GM19324 (cell line): ENCODE results near the gene PHYHIPL.
"Not testable (repeated sequence)": the region's sequence is repeated elsewhere in the genome, so short reads cannot be mapped to it uniquely, and the experiment has no call there.

Source experiments
- ATAC-seq: cut with Tn5 transposase; IDR thresholded peaks from one replicate; pipeline ENCODE4 v1.9.1; 2021; ENCODE audit warnings: mild to moderate bottlenecking, moderate library complexity; ENCODE audit not compliant: unreplicated experiment, low FRiP score

Gene PHYHIPL

DNA sequence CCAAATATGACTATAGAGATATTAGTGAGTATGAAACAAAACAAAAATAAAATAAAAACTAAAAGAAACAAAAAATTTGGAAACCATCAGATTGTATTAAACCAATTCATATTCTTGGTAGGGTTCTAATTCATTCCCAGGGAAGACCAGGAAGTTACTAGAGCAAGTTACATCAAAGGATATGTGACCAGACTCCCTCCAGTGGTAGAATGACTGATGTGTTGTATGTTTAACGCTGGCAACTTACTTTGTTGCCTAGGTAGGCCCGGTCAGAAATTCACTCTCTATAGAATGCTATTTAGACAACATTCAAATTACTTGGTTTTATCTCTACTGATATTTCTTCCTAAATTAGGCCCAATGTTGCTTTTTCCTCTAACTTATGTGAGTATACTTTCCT is 5.2 kb downstream of the PHYHIPL start:
- peak; percentile 66 for ATAC-seq

DNA sequence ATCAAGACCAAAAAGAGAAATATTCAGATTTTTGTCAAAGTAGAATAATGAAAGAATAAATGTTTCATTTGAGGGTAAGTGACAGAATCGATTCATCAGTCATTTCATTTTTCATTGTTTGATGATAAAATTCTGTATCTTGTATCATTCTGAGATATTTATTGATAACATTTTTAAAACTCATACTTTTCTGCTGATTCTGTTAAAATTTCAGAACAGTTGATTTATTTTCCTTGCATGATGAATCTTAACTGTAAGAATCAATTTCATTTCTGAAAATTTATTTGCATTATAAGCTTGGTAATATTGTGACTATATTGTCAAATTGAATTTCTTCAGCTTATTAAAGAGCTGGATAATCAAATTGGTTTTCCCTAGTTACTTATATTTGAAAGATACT is 13.9 kb downstream of the PHYHIPL start:
- no peak for ATAC-seq

DNA sequence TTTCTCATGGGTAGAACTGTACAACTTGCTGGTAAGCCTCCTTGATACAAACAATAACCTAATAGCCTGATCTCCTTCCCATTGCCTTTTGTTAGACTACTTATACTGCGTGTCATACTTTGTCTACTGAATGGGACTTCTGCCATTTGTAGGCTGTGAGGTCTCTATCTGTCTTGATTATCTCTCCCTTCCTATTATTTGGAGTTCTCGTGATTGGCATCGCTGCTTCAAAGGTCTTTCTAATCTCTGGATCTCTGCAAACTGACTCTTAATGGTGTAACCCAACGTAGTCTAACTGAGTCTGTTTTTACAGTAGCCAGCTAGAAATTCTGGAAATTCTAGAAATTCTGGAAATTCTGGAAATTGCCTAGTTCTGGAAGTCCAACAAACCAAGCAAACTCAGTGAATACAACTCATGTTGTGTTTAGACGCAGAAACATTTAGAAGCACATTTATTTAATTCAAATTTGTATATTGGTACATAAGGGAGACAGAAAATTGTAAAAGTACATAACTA is 29.8 kb downstream of the PHYHIPL start:
- ATAC-seq, result no peak

DNA sequence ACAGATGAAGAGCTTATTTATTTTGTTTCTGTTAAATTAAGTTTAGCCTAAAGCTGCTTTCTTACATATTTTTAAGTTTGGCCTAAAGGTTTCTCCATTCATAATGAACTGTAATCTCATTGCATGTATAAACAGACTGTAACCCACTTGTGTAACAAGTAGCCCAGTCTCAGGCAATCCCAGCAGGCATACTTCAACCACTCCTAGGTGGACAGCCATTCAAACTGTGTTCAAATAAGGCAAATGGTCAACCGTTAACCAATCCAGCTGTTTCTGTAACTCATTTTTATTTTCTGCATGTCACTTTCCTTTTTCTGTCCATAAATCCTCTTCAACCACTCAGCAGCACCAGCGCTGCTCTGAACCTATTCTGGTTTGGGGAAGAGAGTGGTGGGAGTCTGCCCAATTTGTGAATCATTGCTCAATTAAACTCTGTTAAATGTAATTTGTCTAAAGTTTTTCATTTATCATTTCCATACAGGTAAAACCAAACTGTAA is 35.9 kb downstream of the PHYHIPL start:
- no peak for ATAC-seq

DNA sequence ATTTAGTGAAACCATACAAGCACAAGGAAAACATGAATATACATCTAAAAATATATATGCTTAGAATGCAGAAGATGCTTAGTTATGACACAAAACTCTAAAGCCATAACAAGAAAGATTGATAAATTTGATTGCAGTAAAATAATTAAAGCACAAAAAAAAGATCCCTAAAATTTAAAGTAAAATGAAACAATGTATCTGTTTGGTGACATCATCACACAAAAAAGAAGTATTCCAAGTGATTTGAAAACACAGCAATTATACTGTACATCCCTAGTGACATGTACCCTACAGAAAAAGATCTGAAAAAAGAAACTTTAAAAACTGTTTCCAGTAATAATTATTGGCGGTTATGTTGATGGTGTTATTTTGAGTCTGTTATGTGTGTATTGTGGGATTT is 37.7 kb downstream of the PHYHIPL start:
- no peak for ATAC-seq

DNA sequence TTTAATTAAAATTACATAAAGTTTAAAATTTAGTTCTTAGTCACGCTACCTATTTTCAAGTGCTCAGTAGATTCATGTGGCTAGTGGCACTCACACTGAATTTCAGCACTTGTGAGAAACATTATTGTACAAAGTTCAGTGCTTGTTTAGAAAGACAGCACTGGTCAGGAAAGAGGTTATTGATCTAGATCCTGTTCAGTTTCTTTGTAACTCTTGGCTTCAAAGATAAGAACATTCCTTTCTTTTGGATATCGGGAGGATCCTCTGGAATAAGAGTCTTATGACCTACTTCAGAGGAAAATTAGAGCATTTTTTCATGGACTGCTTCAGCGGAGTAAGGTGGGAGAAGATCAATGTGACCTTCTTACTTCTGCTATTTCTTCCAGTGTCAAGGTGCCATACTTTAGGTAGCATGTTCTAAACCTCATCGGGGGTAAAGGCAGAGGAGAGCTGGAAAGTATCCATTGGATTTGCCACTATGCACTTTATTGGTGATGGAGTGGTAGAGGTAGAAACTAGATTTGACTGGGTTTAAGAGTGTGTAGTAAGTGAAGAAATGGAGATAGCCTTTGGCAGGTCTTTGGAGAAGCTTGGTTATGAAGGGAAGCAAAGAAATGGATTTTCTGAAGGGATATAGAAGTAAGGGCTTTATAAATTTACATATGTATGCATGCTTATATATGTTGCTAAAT is 39.9 kb downstream of the PHYHIPL start:
- no peak for ATAC-seq

DNA sequence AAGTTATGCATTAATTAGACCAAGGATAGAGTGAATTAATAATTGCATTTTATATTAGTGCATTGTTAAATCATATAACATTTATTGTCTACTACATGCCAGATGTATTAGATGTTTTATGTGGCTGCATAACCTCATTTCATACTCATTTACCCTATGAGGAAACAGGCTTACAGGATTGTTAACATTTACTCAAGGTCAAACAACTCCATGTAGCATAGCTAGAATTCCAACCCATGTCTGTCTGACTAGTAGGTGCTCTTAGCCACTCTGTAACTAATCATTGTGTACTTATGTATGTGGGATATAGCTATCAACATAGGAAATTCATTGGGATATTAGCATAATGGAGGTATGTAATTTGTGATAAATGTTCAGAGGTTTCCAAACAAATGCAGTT is 46.3 kb downstream of the PHYHIPL start:
- ATAC-seq, result no peak

DNA sequence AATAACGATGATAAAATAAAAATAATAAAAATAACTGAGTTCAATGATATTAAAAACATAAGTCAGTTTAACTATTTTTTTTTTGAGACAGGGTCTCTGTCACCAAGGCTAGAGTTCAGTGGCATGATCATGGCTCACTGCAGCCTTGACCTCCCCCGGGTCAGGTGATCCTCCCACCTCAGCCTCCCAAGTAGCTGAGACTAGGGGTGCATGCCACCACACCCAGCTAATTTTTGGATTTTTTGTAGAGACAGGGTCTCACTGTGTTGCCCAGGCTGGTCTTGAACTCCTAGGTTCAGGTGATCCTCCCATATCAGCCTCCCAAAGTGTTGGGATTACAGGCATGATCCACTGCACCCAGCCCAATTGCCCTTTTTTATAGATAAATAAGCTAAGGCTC is 47.2 kb downstream of the PHYHIPL start:
- not testable (repeated sequence) for ATAC-seq

DNA sequence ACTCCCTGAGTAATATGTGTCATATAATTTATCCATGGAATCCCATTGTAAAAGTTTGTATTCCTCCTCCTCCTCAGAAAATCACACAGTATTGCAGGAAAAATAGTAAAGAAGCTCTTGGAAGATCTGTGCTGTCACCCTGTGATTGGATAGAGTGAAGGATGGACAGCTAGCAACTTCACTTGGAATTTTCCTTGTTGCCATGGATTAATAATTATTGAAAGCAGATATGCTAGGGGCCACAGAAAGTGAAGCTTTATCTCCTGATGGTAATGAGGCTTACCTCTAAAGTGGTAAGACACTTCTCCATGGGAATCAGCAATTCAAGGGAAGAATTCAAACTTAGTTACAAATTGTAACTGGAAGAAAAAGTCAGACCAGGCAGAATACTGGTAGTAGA is 48.8 kb downstream of the PHYHIPL start:
- ATAC-seq, result no peak

DNA sequence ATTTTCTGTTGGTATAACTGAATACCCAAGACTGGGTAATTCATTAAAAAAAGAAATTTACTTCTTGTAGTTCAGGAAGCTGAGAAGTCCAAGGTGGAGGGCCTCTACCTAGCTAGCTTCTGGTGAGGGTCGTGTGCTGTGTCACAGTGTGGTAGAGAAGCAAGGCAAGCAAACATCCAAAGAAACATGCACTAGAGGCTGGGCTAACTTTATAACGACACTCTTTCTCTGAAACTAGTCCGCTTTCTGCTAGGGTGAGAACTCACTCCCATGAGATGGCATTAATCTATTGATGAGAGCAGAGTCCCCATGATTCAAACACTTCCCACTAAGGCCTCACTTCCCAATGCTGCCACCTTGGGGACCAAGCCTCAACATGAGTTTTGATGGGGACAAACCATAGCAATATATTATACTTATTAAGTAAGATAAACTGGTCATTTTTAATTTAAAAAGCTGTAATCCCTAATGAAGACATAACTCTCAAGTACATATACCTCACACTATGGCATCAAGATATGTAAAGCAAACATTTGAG is 50.8 kb downstream of the PHYHIPL start:
- ATAC-seq, result no peak

DNA sequence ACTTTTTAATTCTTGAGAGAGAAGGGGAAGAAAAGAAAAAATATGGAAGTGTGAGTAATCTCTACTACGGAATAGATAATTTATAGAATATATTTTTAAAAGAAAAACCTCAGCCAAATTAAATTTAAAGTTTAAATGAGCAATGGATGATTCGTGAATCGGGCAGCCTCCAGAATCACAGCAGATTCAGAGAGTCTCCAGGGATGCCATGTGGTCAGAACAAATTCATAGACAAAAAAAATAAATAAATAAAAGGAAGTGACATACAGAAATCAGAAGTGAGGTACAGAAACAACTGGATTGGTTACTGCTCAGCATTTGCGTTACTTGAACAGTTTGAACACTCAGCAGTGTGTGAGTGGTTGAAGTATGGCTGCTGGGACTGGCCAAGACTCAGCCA is 53.0 kb downstream of the PHYHIPL start:
- no peak for ATAC-seq

DNA sequence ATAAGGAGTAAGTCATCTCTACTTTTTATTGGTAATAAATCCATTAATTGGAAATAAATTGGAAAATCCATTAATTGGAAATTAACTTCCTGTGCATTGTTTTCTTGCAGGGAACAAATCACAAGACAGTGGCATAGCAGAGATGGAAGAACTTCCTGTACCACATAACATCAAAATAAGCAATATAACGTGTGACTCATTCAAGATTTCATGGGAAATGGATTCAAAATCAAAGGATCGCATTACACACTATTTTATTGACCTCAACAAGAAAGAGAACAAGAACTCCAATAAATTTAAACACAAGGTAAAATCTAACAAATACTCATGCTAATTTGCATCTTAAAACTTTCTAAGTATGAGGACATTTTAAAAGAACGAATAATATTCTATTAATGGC is 57.8 kb downstream of the PHYHIPL start:
- no peak for ATAC-seq

DNA sequence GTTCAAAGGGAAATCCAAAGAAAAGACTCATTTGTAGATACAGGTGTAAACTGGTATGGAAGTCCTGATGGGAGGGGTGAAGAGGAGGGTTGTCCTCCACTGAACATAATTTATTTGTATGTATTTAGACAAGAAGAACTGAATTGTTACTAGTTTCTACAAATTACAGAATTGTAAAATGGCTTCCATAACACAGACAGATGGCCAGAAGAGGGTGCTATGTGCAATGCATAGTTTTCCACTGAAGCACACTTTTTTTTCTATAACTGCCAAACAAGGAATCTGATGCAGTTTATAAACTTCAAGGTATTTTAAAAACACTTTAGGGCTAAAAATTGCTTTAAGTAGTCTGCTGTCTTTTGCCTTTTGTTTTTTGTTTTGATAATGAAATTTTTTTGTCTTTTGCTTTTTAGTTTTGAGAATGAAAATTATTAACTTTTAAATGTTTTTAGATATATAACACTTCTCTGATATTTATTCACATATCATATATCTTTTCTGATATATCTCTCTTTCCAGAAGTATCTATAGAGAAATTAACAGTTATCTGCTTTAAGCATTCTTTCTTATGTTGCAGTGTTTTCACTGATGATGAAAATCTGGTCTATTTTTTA is 58.5 kb downstream of the PHYHIPL start:
- no peak for ATAC-seq

DNA sequence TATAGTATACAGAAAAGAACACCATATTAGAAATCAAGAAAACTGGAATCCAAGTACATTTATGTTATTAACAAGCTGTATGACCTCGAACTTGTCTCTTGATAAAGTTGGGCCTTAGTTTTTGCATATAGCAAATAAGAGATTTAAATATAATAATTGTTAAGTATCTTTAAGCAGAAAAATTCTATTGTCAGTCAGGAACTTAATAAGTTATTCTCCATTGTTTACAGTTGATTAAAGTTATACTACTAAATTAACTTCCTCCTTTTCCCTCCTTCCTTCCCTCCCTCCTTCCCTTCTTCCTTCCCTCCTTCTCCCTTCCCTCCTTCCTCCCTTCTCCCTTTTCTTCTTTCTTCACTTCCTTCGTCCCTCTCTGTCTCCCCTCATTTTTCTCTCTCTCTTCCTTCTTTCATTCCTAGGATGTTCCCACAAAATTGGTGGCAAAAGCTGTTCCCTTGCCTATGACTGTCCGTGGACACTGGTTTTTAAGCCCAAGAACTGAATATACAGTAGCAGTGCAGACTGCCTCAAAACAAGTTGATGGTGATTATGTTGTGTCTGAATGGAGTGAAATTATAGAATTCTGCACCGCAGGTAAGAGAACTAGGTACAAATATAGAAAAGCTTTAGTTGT is 59.7 kb downstream of the PHYHIPL start:
- no peak for ATAC-seq

DNA sequence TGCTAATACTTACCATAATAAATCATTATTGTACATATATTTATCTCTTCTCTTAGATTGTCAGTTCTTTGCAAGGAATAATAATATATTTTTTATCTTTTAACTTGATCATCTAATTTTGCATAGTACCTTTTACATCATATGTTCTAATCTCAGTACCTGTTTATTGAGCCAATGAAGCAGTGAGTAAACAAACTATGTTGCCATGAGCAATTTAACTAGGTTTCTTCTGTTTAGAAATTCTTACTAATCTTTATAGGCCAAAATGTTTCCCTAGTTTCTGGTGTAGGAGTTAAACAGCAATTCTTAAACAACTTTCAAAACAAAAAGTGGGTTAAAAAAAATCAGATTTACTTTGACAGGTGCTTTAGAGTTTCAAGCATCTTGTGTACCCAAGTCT is 61.3 kb downstream of the PHYHIPL start:
- no peak for ATAC-seq

DNA sequence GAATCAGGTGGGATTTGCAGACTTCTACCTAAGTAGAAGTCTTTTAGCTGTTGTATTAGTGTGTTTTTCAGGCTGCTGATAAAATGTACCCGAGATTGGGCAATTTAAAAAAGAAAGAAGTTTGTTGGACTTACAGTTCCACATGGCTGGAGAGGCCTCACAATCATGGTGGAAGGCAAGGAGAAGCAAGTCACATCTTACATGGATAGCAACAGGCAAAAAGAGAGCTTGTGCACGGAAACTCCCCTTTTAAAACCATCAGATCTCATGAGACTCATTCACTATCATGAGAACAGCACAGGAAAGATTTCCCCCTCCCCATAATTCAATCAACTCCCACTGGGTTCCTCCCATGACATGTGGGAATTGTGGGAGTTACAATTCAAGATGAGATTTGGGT is 62.7 kb downstream of the PHYHIPL start:
- ATAC-seq, result not testable (repeated sequence)

DNA sequence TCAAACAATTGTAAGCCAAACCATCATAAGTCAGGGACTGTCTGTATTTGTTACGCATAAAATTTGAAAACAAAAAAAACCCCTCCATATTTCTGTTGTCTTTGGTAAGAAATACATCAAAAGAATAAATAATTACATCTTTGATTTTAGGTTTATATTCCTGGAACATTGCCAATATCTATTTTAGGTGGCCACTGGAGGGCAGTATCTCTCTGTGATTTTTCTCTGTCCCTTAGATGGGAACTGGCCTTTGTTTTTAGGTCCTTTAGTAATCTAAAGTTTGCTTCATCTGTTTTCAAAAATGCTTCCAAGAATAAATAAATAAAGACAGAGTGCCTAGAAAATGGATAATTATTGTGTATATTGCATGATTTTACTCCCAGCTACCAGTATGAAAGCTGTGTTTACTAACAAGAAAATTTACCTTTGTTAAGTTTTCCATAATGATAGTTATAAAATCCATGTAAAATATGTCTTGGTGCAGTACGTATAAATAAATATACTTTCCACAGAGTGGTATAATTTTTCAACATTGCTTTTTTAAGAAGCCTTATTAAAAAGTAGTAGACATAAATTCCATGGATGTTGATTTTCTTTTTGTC is 64.2 kb downstream of the PHYHIPL start:
- ATAC-seq, result no peak

DNA sequence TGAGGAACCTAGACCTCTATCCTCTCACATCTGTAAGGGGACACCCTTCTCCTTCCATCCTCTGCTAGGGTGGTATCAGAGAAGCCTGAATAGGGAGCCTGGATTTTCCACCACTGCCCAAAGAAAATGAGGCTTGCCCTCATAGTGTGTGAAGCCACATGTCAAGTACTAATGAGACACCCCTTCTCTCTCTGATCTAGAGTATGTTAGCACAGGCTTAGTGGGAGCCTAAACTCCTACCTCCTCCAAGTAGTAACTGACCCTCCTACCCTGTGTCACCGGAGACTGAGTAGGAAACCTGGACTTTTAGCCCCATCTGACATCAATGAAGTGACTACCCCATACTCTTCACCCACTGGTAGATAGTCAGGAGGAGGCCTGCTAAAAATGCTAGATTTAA is 65.6 kb downstream of the PHYHIPL start:
- no peak for ATAC-seq

DNA sequence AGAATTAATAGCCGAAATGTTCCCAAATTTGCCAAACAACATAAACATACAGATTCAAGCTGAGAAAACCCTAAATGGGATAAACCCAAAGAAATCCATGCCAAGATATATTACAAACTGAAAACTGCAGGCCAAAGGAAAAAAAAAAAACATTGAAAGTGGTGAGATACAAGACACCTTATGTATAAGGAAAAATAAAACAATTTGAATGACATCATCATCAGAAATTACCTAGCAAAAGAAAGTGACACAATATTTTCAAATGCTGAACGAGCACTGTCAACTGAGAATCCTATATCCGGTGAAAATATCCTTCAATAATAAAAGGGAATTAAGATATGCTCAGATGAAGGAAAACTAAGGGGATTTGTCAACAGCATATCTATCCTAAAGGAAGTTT is 66.5 kb downstream of the PHYHIPL start:
- no peak for ATAC-seq

DNA sequence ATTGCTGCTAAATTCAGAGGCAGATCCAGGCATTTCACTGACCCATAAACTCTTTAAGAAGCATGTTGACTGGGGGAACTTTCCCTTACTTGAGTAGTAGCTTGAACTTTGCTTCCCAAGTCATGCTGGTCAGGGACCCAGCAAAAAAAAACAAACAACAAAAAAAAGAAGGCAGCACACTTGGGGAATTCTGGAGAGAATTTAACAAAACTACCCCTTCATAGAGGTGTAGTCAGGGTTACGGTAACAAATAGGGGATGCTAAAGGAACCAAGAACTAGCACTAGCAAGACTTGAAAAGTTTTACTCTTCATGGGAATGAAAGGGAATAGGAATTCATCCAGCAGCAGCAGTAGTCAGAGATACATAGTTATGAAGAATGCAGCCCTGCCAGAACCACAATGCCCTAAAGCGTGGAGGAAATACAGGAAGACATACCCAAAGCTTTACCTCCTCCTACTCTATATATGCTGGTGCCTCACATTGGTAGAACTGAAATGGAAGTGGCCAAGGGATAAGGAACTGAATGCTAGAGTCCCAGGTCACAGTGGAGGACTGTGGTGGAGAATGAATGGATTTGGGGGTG is 67.3 kb downstream of the PHYHIPL start:
- ATAC-seq, result no peak

DNA sequence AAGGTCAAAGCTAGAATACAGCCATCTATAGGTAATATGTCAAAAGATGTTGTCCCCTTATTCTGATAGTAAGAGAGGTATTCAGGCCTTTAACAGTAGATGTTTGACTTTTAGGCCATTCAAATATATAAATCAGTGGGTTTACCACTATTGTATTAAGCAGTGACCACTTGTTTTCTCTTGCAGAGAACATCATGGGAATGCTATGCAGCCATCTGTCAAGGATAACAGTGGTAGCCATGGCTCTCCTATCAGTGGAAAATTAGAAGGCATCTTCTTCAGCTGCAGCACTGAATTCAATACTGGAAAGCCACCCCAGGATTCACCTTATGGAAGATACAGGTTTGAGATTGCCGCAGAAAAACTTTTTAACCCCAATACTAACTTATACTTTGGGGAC is 68.4 kb downstream of the PHYHIPL start:
- ATAC-seq, result no peak
